NOMO-1 treated with DMSO at 0.1 percent for 48 hours (cell line): ENCODE measurements around the gene MLXIP.

Source experiments
- DNase-seq: peaks from one replicate; lab custom pipeline; 2025; ENCODE audit not compliant: unreplicated experiment; lab: John Stamatoyannopoulos, UW

The MLXIP gene

DNA sequence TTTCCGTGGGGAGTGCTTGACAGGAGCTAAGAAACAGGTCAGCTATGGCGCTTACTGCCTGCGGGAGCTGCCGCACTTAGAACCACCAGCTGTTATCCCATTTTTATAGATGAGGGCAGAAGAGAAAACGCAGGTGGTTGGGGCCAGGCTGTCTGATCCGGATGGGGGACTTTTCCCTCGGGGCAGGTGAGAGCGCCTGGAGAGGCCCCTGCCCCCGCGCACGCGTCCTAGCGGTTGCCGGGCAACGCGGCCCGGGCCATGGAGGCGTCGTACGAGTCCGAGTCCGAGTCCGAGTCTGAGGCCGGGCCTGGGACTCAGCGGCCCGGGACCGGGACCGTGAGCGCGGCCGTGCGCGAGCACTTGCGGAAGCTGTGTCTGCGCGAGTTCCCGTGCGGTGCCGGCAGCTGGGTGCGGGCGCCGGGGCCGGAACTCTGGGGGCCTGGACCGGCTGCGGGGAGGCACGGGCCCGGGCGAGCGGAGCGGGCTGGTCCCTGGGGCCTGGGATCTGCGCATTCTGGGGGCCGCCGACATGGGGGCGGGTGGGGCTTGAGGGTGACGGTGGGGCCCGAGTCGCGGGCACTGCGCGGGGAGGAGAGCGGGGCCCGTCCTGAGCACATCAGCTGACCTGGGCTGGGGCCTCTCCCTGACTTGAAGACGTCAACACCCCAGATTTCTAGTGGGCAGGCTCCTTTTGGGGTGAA is 104.5 kb downstream of the MLXIP start, which contains the start of gene LRRC43:
LRRC43 (plus strand) TSS at position 237 of the 701 bp plus-strand sequence; CDS start at position 259, 22 bp downstream.
- DNase-seq: peak; percentile 14

DNA sequence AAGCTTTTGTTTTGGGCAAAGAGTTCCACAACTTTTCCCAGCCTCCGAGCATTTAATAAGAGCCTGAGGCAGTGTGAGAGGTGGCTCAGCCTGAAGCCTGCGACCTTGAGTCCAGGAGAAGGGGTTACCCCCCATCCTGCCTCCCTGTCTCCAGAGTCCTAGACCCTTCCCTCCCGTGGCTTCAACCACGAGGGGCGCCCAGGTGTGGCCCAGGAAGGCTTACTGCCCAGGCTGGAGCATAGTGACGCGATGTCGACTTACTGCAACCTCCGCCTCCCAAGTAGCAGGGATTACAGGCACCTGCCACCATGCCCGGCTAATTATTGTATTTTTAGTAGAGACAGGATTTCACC is 105.0 kb downstream of the MLXIP start:
- no peak for DNase-seq

DNA sequence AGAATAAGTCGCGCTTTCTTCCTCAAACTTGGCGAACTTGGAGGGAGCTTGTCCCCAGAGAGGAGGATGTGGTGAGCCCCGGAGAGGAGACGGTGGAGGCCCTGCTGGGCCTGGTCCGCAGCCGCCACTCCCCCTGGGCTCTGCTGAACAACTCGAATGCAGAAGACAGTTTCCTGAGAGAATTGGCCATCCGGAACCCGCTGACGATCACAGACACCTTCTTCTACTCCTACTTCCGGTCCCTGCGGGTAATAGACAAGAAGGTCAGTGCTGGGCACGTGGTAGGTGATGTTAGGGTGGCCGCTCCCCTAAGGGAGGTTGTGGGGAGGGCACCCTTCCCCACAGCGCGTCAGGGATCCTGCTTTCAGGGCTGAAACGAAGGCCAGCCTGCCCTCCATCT is 106.0 kb downstream of the MLXIP start:
- DNase-seq: no peak

DNA sequence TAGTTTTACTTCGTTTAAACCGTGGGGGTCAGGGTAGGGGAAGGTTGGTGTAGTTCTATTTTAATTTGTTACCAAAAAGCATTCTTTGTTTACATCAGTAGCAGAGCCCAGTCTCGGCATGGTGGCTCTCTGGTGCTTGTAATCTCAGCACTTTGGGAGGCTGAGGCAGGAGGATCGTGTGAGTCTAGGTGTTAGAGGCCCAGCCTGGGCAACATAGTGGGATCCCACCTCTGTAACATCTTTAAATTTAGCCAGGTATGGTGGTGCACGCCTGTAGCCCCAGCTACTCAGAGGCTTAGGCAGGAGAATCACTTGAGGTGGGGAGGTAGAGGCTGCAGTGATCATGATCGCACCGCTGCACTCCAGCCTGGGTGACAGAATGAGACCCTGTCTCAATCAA is 106.5 kb downstream of the MLXIP start:
- no peak for DNase-seq

DNA sequence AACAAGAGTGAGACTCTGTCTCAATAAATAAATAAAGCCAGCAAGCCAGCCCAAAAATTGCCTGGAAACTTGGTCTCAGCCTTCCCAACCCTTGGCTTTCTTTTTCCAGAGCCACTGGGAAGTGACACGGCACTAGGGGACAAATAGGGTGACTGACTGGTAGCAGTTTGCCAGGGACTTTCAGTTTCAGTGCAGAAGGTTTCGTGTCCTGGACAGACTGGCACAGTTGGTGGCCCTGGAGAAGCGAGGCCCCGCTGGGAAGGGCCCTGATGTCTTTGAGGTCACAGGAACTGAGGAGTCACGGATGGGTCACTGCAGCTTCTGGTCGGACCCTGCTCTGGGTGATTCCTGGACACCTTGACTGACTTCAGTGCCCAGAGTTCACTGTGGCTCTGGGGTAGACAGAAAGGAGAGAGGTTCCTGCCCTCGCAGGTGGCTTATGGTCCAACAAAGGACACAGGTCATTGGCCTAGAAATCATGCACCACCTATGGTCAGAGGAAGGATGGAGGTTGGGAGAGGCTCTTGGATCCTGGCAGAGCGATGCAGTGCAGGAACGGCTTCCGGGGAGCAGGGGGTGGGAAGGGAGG is 107.0 kb downstream of the MLXIP start:
- no peak for DNase-seq

DNA sequence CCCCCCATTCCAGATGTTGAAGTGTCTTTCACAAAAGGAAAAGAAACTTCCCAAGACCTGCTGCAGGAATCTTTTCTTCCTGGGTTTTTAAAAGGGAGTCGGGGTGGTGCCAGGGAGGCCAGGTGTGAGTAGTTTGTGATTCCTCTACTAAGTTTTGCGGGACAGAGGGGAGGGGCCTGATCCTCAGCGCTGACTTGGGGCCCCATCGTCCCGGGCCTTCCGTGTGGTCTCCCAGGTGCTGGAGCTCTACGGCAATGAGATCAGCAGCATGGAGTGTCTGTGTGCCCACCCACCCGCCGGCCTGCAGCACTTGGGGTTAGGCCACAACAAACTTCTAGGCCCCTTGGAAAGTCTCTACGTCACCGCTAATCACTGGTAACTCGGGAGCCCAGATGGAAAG is 108.9 kb downstream of the MLXIP start:
- DNase-seq: no peak

DNA sequence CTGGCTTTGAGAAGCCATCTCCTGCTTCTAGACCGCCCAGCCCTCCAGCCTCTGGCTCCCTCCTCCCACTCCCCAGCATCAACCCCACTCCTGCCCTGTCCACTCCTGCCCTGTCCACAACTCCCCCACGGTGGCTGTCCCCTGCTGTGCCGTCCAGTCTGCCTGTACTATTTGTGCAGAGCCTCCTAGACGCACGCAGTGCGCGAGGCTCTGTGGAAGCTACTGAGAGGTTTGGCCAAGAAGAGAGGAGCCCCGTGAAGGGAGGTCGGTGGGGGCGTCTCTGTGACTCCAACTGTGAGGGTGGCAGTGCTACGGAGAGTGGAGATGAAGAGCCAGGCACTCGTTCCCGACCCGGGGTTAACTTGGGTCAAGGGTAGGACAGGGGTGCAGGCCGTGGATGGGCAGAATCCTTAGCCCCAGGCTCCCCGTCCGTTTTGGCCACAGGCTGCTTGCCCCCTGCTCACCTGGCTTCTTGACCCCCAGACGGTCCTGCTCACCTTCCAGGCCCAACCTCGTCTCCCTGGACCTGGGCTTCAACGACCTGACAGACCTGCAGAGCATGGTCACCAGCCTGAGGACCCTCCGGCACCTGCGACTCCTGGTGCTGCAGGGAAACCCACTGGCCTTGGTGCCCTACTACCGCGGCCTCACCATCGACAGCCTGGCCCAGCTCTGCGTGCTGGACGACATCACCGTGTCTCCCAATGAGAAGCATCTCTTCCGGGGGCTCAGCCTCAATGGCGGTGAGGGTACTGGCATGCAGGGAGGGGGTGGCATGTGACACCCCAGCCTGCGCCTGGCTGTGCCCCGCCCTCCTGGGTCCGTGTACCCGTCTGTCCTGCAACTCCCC is 111.3 kb downstream of the MLXIP start:
- no peak for DNase-seq

DNA sequence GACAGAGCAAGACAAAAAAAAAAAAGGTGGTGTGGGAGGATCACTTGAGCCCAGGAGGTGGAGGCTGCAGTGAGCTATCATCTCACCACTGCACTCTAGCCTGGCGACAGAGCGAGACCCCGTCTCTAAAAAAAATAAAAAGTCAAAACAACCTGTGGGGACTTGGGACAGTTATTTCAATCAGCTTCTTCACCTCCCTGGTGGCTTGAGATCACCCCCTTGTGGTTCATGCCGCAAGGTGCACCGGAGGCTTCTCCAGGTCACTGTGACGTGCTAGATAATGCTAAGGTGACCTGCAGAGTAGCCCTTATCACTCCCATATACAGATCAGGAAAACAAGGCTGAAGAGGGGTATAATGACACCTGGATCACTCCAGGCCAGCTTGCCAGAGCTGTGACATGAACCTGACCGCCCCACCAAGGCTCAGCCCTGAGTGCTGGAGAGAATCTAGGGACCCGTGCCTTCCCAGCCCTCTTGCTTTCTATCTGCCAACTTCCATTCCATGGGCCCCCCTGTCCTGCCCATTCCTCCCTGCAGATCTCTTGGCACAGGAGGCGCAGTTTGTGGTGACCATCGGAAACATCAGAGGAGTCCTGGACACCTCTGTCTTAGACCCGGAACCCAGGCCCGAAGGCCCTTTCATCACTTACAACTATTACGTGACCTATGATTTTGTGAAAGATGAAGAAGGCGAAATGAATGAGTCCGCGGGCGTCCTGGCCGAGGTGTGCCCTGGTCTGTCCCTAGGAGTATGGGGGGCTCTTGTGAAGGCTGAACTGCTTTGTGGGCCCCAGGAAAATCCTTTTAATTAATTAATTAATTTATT is 112.5 kb downstream of the MLXIP start:
- DNase-seq: peak; percentile 29

DNA sequence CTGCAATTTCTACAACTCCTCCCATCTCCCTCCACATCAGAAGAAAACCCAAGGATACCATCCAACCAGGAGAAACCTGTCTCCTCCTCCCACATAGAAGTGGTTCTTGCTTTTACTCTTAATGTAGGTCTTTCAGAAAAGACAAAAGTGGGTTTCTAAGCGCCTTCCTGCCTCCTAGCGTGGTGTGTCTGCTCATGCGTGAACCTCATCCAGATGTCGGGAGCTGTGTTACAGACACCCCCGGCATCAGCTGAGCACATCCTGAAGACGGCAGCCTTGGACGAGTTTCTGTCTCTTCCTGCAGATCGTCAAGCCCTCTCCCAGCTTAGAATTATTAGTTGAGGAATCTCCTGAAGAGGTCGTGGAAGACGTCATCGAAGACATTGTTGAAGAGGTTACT is 113.9 kb downstream of the MLXIP start:
- DNase-seq: no peak

DNA sequence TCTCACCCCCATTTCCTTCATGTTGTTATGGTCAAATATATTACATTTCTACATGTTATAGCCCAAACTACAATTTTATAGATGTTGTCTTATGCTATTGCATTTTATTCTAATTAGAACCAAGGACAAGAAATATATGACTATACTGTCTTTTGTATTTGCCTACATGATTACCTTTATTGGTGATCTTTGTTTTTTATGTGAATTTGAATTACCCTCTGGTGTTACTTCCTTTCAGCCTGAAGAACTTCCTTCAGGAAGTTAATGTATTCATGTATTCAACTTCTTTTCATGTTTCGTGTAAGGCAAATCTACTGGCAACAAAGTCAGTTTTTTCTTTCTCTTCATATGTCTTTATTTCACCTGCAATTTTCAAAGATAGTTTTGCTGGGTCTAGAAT is 116.2 kb downstream of the MLXIP start:
- DNase-seq: no peak

DNA sequence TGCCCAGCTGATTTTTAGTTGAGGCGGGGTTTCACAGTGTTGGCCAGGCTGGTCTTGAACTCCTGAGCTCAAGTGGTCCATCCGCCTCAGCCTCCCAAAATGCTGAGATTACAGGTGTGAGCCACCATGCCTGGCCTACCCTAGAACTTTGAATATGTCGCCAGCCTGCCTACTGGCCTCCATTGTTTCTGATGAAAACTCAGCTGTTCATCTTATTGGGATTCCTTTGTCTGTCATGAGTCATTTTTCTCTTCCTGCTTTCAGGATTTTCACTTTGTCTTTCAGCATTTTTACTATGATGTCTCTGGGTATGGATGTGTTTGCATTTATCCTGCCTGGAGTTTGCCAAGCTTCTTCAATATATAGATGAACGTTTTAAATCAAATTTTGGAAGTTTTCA is 116.8 kb downstream of the MLXIP start:
- no peak for DNase-seq
